Skeletal muscle tissue (tissue), 4 donors: ENCODE data around the gene IDI1. TPM values are rescaled to one million over a fixed set of nuclear protein-coding genes. Genes with fewer than 3 reads are reported as not detected.

Experiments
- H3K27ac ChIP-seq: one replicate; pipeline ENCODE4 v1.7.0; 2013; ENCODE audit warnings: mild to moderate bottlenecking, low read depth, low read length, inconsistent platforms
- H3K27me3 ChIP-seq, 3 donors: one replicate each; pipeline ENCODE4 v1.7.0; 2013; ENCODE audit warnings: low read length in 3 of 3; ENCODE audit not compliant: control insufficient read depth in 3 of 3, insufficient read depth in 3 of 3
- H3K36me3 ChIP-seq, 3 donors: one replicate each; pipeline ENCODE4 v1.7.0; 2013; ENCODE audit warnings: low read length in 3 of 3; ENCODE audit not compliant: control insufficient read depth in 3 of 3, insufficient read depth in 3 of 3
- H3K4me1 ChIP-seq, 3 donors: one replicate each; pipeline ENCODE4 v1.7.0; 2013; ENCODE audit warnings: low read length in 3 of 3, mild to moderate bottlenecking in 3 of 3; ENCODE audit not compliant: control insufficient read depth in 3 of 3, insufficient read depth in 3 of 3
- H3K4me3 ChIP-seq, 3 donors: one replicate each; pipeline ENCODE4 v1.7.0; 2013; ENCODE audit warnings: low read length in 3 of 3
- H3K9ac ChIP-seq, 3 donors: one replicate each; pipeline ENCODE4 v1.7.0; 2013; ENCODE audit warnings: low read length in 3 of 3, mild to moderate bottlenecking in 3 of 3, moderate library complexity in 2 of 3, low read depth in 1 of 3
- H3K9me3 ChIP-seq, 3 donors: one replicate each; pipeline ENCODE4 v1.7.0; 2013; ENCODE audit warnings: low read length in 3 of 3; ENCODE audit not compliant: control insufficient read depth in 3 of 3
- total RNA-seq: library from RNA; depleted of rRNA; stranded (reverse); fragments of >200 nt; gene quantifications from one replicate; pipeline ENCODE4 v1.2.3, GENCODE V29; 2014
- donor health status: Osteomylitis.

IDI1 gene
- total RNA-seq, 1 donor from 2014 or later, result 31.8 TPM

- peaks cover under 1 to 6% (median 5%) of the 10 kb centered on the region in 3 donors for H3K4me1 ChIP-seq
- peaks cover 0 to 4% (median 0%) of the 10 kb centered on the region in 3 donors for H3K36me3 ChIP-seq
- H3K27me3 ChIP-seq, result no peaks in the 10 kb centered on the region
- H3K27ac ChIP-seq, result no peak overlapping the region
- no peak overlapping the region for H3K4me3 ChIP-seq
- H3K9ac ChIP-seq, result no peak overlapping the region
- H3K9me3 ChIP-seq, result no peaks in the 10 kb centered on the region
Observed at GRCh38 chr10:1064964-1065247, 16.0 kb upstream of the IDI1 start.

- H3K27me3 ChIP-seq, result no peaks in the 10 kb centered on the region
- peaks cover 0 to 4% (median 0%) of the 10 kb centered on the region in 3 donors for H3K36me3 ChIP-seq
- peaks cover 3 to 8% (median 5%) of the 10 kb centered on the region in 3 donors for H3K4me1 ChIP-seq
- H3K9ac ChIP-seq, result no peak overlapping the region
- no peaks in the 10 kb centered on the region for H3K9me3 ChIP-seq
- no peak overlapping the region for H3K4me3 ChIP-seq
- no peak overlapping the region for H3K27ac ChIP-seq
Observed at GRCh38 chr10:1063232-1063865, 14.4 kb upstream of the IDI1 start.

GRCh38 chr10:1061930-1062774 lies 13.2 kb upstream of the IDI1 start:
- no peak overlapping the region for H3K9ac ChIP-seq
- H3K4me1 ChIP-seq, result peaks cover 12 to 17% (median 16%) of the 10 kb centered on the region in 3 donors

GRCh38 chr10:1059902-1060301 lies 11.0 kb upstream of the IDI1 start:
- Histone ChIP-seq H3K4me1 (peaks cover 20 to 27% (median 21%) of the 10 kb centered on the region in 3 donors), H3K4me3 (no peak overlapping the region), H3K27me3 (no peaks in the 10 kb centered on the region), H3K9ac (no peak overlapping the region), H3K9me3 (no peaks in the 10 kb centered on the region), H3K36me3 (peaks cover 0 to 4% (median 0%) of the 10 kb centered on the region in 3 donors), H3K27ac (no peak overlapping the region)

More at GRCh38 chr10:1061930-1062774, 13.2 kb upstream of the IDI1 start:
- no peak overlapping the region for H3K27ac ChIP-seq
- H3K27me3 ChIP-seq, result no peaks in the 10 kb centered on the region
- H3K4me3 ChIP-seq, result no peak overlapping the region
- no peaks in the 10 kb centered on the region for H3K9me3 ChIP-seq
- H3K36me3 ChIP-seq, result peaks cover 0 to 4% (median 0%) of the 10 kb centered on the region in 3 donors

GRCh38 chr10:1058017-1058416 lies 9.1 kb upstream of the IDI1 start:
- H3K4me3 ChIP-seq, result peak overlapping the region; percentile 93 to 99 (median 98)
- no peaks in the 10 kb centered on the region for H3K9me3 ChIP-seq
- H3K27ac ChIP-seq, result peak overlapping the region; percentile 98
- H3K4me1 ChIP-seq, result peaks cover 26 to 41% (median 27%) of the 10 kb centered on the region in 3 donors
- peaks cover 2 to 9% (median 4%) of the 10 kb centered on the region in 3 donors for H3K36me3 ChIP-seq
- H3K27me3 ChIP-seq, result no peaks in the 10 kb centered on the region
- peak overlapping the region; percentile 22 to 97 (median 96) for H3K9ac ChIP-seq

GRCh38 chr10:1057106-1057657 lies 8.3 kb upstream of the IDI1 start:
- H3K27ac ChIP-seq, result peak overlapping the region; percentile 98
- peak overlapping the region; percentile 93 to 99 (median 98) for H3K4me3 ChIP-seq
- no peaks in the 10 kb centered on the region for H3K9me3 ChIP-seq
- no peaks in the 10 kb centered on the region for H3K27me3 ChIP-seq
- H3K4me1 ChIP-seq, result peaks cover 26 to 41% (median 27%) of the 10 kb centered on the region in 3 donors
- peaks cover 3 to 15% (median 11%) of the 10 kb centered on the region in 3 donors for H3K36me3 ChIP-seq
- H3K9ac ChIP-seq, result peak overlapping the region; percentile 86 to 97 (median 96)

- Histone ChIP-seq H3K9ac (peak within 1 kb of the TSS; percentile 95 to 97 (median 96)), H3K27me3 (no peaks in the 10 kb centered on the region), H3K4me1 (peaks cover 28 to 41% (median 30%) of the 10 kb centered on the region in 3 donors), H3K27ac (peak within 1 kb of the TSS; percentile 98), H3K4me3 (peak within 1 kb of the TSS; percentile 93 to 99 (median 98)), H3K36me3 (peaks cover 3 to 17% (median 13%) of the 10 kb centered on the region in 3 donors), H3K9me3 (no peaks in the 10 kb centered on the region)
Observed at GRCh38 chr10:1056326-1057105, 7.6 kb upstream of the IDI1 start, which contains the start of gene WDR37. Gene WDR37 (plus strand): TSS chr10:1056385. CDS start chr10:1072156, 15,771 bp downstream.

- Histone ChIP-seq H3K9ac (no peak overlapping the region), H3K27ac (no peak overlapping the region), H3K36me3 (peaks cover 6 to 24% (median 15%) of the 10 kb centered on the region in 3 donors), H3K4me3 (peak overlapping the region in 2 of 3 donors; percentile 53 to 99), H3K4me1 (peaks cover 30 to 42% (median 39%) of the 10 kb centered on the region in 3 donors), H3K9me3 (no peaks in the 10 kb centered on the region), H3K27me3 (no peaks in the 10 kb centered on the region)
Observed at GRCh38 chr10:1054684-1055083, 5.8 kb upstream of the IDI1 start.

- peaks cover 30 to 46% (median 38%) of the 10 kb centered on the region in 3 donors for H3K4me1 ChIP-seq
- H3K9me3 ChIP-seq, result no peaks in the 10 kb centered on the region
- H3K36me3 ChIP-seq, result peaks cover 10 to 24% (median 16%) of the 10 kb centered on the region in 3 donors
- peak overlapping the region in 2 of 3 donors; percentile 47 to 86 for H3K9ac ChIP-seq
- peak overlapping the region; percentile 46 to 99 (median 88) for H3K4me3 ChIP-seq
- no peaks in the 10 kb centered on the region for H3K27me3 ChIP-seq
- no peak overlapping the region for H3K27ac ChIP-seq
Observed at GRCh38 chr10:1050554-1050953, 1.6 kb upstream of the IDI1 start.
